Mucosa of descending colon (tissue), 3 donors: ENCODE measurements around the gene MOSMO. TPM values are rescaled to one million over a fixed set of nuclear protein-coding genes. Genes with fewer than 3 reads are reported as not detected.

Experiments used
- ATAC-seq: fragments of 200-7000 bp; cut with Tn5 transposase; one replicate; pipeline ENCODE4 v1.9.1; 2020; ENCODE audit warnings: mild to moderate bottlenecking, moderate library complexity
- DNase-seq, 3 donors: peaks; one replicate each; pipeline ENCODE4 v3.0.0-alpha.2; 2020
- H3K36me3 ChIP-seq: fragments of 200-600 bp; one replicate; pipeline ENCODE4 v1.8.0; 2021; ENCODE audit warnings: low read depth, mild to moderate bottlenecking
- H3K4me1 ChIP-seq: fragments of 200-600 bp; one replicate; pipeline ENCODE4 v1.8.0; 2021; ENCODE audit warnings: low read depth, mild to moderate bottlenecking
- H3K4me3 ChIP-seq: fragments of 200-600 bp; one replicate; pipeline ENCODE4 v1.8.0; 2021; ENCODE audit warnings: mild to moderate bottlenecking
- H3K9me3 ChIP-seq: fragments of 200-600 bp; one replicate; pipeline ENCODE4 v1.8.0; 2021; ENCODE audit warnings: mild to moderate bottlenecking
- CTCF ChIP-seq: fragments of 200-600 bp; IDR thresholded peaks from one replicate; pipeline ENCODE4 v1.8.0; 2022; ENCODE audit warnings: antibody characterized with exemption, mild to moderate bottlenecking
- intact Hi-C, 2 donors: fragments of 100-400 bp; cut with DNase I in 1 of 2; cut with micrococcal nuclease in 1 of 2; formaldehyde crosslinking; loops; one replicate each; pipeline versions ENCODE4 v1.11.0 to v1.11.1; 2022; cut with DNase I, micrococcal nuclease
- total RNA-seq, 3 donors: library from RNA; stranded (reverse); fragmentation: NEBNext Ultra II Directional in 2 of 3; extraction: Animal tissue kit (Norgen Biotek cat#: 25700) in 2 of 3; gene quantifications; one replicate each; pipeline versions ENCODE4 v1.2.1 to v1.2.4, GENCODE V29; 2021 to 2023
- donor health status: DM: no; HTN: no; CAD: no; lungs with moderate emphysema.
- donor health status: DM: no; HTN: no; CAD: no.
- donor health status: DM: no; HTN: yes; CAD: no.

MOSMO gene
- total RNA-seq, 3 donors from 2014 or later, result 8.6 to 11.4 (median 11.4) TPM

GRCh38 chr16:21986692-21987246 is 21.1 kb upstream of the MOSMO start:
- DNase-seq, result no peak
- no peaks in the 10 kb centered on the region for H3K4me1 ChIP-seq
- ATAC-seq, result no peak
- intact Hi-C loops, result no loop called here
- H3K36me3 ChIP-seq, result peaks cover 4% of the 10 kb centered on the region
- H3K4me3 ChIP-seq, result no peak overlapping the region
- TF ChIP-seq CTCF, result no peak
- no peaks in the 10 kb centered on the region for H3K9me3 ChIP-seq

- Histone ChIP-seq H3K4me1 (no peaks in the 10 kb centered on the region), H3K4me3 (no peak overlapping the region), H3K36me3 (peaks cover 2% of the 10 kb centered on the region), H3K9me3 (no peaks in the 10 kb centered on the region)
- ATAC-seq (no peak), DNase-seq (no peak)
- no peak for TF ChIP-seq CTCF
- intact Hi-C loops, result no loop called here
Observed at GRCh38 chr16:21987498-21987897, 20.4 kb upstream of the MOSMO start.

GRCh38 chr16:21989133-21989532 is 18.8 kb upstream of the MOSMO start:
- DNase-seq, result no peak
- no peak for TF ChIP-seq CTCF
- no peak for ATAC-seq
- Histone ChIP-seq H3K9me3 (no peaks in the 10 kb centered on the region), H3K4me3 (no peak overlapping the region), H3K36me3 (no peaks in the 10 kb centered on the region), H3K4me1 (no peaks in the 10 kb centered on the region)
- intact Hi-C loops, result no loop called here

GRCh38 chr16:21989751-21990150 is 18.2 kb upstream of the MOSMO start:
- Histone ChIP-seq H3K9me3 (no peaks in the 10 kb centered on the region), H3K36me3 (no peaks in the 10 kb centered on the region), H3K4me1 (no peaks in the 10 kb centered on the region), H3K4me3 (no peak overlapping the region)
- intact Hi-C loops, result no loop called here
- ATAC-seq, result no peak
- no peak for DNase-seq
- no peak for TF ChIP-seq CTCF

- intact Hi-C loops, result no loop called here
- Histone ChIP-seq H3K4me1 (no peaks in the 10 kb centered on the region), H3K4me3 (no peak overlapping the region), H3K36me3 (no peaks in the 10 kb centered on the region), H3K9me3 (no peaks in the 10 kb centered on the region)
- TF ChIP-seq CTCF, result no peak
- ATAC-seq (no peak), DNase-seq (no peak)
Observed at GRCh38 chr16:21990381-21990944, 17.4 kb upstream of the MOSMO start.

GRCh38 chr16:21991621-21992020 is 16.3 kb upstream of the MOSMO start:
- Histone ChIP-seq H3K4me1 (no peaks in the 10 kb centered on the region), H3K4me3 (no peak overlapping the region), H3K9me3 (no peaks in the 10 kb centered on the region), H3K36me3 (no peaks in the 10 kb centered on the region)
- intact Hi-C loops, result no loop called here
- ATAC-seq (no peak), DNase-seq (no peak)
- TF ChIP-seq CTCF, result no peak
